Stimulated activated CD8-positive, alpha-beta memory T cell treated with anti-CD3 and anti-CD28 coated beads, Interleukin-15, amount 100 ng/mL, for 24 hours (primary cell): ENCODE results near the gene MAP10.
"Not testable (repeated sequence)": the region's sequence is repeated elsewhere in the genome, so short reads cannot be mapped to it uniquely, and the experiment has no call there.

Source experiments
- DNase-seq: peaks from one replicate; pipeline ENCODE4 v3.0.0-alpha.2; 2020; ENCODE audit warnings: low read depth

The MAP10 gene, protein sequence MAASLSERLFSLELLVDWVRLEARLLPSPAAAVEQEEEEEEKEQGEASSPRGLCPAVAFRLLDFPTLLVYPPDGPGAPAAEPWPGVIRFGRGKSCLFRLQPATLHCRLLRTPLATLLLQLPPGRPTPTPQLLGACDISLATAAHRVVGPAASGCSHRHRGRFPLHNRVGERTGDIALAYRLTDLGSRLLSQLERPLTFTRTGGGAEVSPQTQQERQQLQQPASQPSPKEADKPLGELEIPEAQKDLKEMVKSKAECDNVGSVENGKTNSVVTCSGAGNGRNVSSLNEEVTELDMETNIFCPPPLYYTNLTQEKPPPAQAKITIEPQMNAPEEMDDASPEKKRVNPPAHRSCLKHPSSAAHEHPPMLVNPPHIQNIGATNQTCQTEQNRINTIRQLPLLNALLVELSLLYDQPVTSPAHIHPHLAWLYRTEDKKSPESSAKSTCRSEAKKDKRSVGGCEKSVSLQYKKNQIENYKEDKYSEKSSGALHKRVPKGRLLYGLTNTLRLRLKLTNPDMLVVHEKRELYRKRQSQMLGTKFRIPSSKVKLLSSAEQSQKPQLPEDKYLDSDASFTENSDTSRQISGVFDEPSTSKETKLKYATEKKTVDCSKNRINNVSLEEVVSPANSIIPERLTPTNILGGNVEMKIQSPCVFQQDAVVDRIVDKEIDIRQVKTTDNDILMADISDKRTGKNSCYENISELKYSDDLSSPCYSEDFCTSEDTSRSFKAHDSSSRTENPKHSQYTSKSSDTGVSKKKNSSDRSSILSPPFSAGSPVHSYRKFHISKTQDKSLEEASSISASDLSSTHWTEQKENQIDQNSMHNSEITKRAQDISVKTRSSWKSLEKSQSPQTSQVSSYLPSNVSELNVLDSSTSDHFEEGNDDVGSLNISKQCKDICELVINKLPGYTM

DNA sequence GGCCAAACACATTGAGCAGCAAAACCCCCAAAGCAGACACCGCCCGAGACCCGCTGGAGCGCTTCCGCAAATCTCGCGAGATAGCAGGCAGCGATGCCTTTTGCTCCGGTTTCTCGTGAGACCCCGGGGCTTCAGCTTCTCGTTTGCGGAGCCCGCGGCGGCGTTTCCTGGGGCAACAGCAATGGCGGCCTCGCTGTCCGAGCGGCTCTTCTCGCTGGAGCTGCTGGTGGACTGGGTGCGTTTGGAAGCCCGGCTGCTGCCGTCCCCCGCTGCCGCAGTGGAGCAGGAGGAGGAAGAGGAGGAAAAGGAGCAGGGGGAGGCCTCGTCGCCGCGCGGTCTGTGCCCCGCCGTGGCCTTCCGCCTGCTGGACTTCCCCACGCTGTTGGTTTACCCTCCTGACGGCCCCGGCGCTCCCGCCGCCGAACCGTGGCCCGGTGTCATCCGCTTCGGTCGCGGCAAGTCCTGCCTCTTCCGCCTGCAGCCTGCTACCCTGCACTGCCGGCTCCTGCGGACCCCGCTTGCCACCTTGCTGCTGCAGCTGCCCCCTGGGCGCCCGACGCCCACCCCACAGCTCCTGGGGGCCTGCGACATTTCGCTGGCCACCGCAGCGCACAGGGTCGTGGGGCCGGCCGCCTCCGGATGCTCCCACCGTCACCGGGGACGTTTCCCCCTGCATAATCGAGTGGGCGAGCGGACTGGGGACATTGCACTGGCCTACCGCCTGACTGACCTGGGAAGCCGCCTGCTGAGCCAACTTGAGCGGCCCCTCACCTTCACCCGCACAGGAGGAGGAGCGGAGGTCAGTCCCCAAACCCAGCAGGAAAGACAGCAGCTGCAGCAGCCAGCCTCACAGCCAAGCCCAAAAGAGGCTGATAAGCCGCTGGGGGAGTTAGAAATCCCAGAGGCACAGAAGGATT, at the start of gene MAP10:
Gene MAP10, plus strand, starts transcription at position 148 of the 917 bp plus-strand sequence. Its CDS starts 34 bp downstream, at position 182.
- DNase-seq = peak; percentile 44

DNA sequence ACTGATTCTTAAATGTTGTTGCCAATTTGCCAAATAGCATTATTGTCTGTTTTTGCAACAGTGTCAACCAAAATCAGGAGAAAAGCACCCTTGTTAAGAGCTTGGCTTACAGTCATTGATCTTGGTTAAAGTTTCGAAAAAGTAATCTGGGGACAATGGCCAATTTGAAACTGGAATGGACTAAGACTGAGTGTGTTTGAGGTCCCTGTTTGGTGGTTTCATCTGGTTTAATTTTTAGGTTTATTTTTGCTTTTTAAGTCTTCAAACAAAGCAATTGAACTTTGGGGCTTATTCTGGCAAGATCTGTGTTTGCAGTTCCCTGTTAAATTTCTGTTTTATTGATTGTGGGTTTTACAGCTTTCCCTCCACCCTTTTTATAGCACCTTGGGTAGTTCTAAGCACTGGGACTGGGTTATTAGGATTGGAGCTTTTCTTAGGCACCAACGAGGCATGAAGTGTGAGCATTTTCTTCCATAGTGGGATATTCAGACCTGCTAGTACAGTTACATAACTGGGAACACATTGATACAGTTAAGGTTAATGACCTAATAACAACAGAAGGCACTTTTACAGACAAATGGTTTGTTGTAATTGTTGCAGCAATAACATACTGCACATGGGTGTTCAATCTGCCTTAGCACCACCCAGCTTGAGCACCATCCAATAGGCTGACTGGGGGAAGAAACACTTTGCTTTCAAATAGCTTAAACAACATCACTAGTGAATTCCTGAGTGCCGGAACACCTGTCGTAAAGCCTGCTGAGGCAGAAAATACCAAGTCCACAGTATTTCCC, 40.6 kb upstream of the MAP10 start:
- DNase-seq = no peak

DNA sequence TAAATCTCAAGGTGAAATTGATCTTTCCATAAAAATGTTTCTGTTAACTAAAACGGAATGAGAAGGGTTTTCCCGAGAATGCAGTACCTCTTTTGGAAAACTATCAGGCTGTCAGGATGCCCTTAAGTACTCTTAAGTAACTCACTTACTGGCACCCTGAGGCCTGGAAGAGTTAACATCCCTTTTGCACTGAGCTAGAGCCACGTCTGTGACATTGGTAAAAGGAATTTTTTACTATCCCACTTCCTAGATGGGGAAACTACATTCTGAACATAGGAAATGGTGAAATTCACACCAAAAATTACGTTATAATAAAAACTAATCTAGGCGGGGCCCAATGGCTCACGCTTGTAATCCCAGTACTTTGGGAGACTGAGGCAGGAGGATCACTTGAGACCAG, 39.7 kb upstream of the MAP10 start:
- no peak for DNase-seq

DNA sequence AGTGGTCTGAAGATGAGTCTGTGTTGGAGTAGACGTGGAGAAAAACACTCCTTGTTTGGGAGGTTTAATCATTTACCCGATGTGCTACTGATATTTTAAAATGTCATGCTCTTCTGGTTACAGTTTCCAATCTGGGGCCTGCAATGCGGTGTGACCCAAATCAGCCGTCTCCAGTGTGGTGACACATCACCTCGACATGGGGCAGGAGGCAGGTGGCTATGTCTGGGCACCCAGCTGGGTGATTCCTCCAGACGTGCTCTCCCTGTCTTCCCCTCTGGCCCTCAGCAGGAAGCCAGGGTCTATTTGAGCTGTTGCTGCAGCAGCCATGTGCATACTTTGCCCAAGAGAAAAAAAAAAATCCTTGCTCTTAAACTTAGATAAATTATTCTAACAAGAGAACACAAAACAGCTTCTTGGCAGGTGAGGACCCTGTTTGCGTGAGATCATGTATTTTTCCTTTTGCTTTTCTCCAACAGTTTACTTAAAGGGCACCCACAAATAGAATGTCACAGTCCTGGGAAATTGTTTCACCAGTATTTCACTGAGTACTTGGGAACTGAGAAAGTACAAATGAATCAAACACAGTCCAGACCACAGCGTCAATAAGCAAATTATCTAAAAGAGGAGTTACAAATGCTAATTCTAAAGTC, 38.9 kb upstream of the MAP10 start:
- DNase-seq = no peak

DNA sequence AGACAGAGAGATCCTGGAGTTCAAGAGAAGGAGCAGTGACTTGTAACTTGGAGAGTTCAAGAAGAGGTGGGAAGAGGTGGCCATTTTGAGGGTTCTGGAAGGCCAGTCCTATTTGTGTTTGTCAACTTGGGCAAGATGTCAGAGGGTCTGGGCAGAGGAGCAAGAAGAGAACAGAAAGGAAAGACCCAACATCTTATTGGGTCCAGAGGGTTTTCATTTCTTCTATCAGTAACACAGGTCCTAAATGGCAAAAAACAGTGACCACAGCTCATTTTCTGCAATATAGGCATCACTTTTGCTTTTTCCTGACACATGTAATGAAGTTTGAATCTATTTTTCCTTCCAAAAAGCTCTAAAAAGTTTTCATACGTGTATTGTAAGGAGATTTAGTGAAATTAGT, 38.3 kb upstream of the MAP10 start:
- DNase-seq = no peak

DNA sequence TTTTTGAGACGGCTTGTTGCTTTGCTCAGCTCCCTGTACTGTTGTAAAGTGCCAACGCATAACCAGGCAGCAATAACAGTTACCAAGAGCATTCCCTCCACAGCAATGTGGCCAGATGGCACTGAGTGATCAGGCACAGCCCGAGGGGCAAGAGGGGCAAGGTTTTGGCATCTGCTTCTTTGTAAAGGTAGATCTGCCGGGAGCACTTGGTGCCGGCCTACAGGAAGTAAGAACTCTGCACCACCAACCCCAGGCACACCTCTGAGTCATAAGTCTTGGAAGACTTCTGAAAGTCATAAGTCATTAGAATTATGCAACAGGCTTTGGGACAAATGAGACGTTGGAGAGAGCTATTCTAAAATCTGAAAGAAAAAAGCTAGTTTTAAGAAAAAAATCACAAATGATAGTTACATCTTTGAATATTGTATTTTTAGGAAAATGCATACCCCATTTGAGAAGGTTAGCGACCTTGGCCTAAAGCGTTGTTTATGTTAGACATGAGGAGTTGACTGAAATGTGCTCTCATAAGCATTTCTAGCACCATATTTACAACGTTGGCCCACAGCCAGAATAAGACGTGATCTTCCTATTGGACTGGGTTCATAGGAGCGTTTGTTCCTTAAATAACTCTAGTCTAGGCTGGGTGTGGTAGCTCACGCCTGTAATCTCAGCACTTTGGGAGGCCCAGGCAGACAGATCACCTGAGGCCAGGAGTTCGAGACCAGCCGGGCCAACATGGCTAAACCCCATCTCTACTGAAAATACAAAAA, 37.7 kb upstream of the MAP10 start:
- no peak for DNase-seq

DNA sequence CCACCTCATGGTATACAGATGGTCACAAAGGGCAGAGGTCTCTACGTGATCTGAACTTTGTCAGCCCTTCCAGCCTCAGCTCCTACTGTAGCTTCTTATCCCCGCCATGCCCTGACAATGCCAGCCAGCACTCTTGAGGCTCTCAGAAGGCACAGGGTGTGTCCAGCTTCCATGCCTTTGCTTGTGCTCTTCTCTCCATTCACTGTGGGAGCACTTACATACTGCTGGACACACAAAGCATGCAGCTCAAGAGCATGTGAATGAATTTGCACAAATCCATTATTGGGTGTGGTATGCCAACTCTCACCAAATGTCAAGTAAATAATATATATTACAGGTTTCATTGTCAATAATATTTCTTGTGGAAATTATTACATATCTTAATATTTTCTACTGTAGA, 36.4 kb upstream of the MAP10 start:
- no peak for DNase-seq

DNA sequence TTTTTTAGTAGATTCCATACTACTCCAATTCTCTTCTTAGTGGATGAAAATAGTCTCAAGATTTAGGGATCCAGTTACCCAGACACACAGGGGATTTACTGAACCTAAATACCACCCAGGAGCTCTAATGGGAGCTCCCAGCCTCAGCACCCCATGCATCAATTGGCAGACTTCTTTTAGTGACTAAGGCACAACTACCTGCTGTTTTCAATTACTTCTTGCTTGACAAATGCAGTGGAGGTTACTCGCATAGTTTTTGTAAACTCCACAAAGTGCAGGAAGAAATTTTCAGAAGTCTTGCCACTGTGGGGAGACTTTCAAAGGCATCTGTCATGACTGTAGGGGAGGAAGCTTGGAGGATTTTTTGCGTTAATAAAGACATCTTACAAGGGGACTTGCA, 35.5 kb upstream of the MAP10 start:
- DNase-seq = no peak

DNA sequence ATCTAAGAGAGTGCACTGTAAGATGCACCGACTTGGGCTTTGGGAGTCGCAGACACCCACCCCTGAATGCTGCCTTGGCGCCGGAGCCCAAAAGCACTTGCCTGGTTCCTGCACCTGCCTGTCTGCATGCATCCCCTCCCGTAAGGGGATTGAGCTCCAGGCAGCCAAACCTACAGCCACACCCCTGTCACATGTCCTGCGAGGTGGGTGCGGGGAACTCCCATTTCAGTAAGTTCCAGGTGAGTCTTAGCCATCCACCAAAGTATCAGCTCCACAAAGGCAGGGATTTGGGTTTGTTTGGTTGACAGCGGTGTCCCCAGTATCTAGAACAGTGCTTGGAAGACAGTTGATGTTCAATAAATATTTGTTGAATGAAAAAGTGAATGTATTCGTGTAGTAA, 31.5 kb upstream of the MAP10 start:
- no peak for DNase-seq

DNA sequence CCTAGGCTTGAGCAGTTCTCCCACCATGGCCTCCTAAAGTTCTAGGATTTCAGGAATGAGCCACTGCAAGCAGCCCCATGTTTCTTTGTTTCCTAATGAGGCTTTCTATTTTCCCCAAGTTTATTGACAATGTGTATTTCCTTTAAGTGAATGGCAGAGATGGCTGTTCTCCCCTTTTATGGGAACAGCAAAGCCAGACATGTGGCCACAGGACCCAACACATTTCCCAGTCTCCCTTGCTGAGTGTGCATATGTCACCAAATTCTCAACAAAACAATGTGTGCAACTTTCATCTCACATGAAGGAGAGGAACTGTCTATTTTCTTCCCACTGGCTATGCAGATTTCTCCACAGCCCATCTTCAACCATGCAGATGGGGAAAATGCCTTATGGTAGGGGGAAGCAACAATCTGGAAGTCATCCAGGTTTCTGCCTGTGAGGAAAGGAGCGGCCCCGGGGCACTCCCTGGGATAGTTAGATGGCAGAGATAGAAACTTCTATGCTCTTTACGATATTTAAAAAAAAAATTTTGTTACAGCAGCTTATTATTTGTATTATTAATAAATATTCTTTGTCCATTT, 28.6 kb upstream of the MAP10 start:
- no peak for DNase-seq

DNA sequence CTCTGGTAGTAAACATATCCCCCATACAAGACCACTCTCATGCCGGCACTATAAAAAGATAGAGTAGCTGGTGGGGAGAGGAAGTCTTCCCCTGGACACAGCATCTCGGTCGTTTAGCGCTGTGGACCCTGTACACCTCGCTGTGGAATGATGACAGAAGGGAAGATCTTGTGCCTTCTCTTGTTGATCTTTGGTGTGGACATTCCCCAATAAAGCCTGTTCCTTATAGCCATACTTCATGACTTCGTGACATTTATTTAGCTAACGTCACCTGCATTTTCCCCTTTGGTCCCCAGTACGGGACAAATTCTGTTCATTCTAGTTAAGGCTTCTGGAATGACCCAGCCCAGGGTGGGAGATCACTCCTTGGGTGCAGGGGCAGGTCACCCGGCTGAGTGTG, 24.9 kb upstream of the MAP10 start:
- no peak for DNase-seq

DNA sequence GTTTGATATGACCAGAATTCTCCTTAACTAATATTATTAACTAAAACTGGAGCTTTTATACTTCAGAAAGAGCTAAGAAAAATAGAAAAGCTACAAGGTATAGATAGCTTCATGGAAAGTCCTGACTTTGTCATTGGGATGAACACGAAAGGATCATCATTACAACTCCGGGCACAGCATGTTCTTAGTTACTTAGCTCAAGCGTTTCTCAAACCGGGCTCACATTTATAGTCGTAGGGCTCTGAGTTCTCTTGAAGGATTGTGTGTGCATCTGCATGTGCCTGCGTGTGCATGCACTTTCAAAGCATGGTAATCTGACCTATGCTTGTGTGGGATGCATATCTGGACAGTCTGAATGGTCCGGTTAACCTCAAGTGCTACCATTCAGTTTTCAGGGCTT, 20.4 kb upstream of the MAP10 start:
- no peak for DNase-seq

DNA sequence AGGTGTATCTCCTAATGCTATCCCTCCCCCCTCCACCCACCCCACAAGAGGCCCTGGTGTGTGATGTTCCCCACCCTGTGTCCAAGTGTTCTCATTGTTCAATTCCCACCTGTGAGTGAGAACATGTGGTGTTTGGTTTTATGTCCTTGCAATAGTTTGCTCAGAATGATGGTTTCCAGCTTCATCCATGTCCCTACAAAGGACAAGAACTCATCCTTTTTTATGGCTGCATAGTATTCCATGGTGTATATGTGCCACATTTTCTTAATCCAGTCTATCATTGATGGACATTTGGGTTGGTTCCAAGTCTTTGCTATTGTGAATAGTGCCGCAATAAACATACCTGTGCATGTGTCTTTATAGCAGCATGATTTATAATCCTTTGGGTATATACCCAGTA, 19.6 kb upstream of the MAP10 start:
- DNase-seq = not testable (repeated sequence)

DNA sequence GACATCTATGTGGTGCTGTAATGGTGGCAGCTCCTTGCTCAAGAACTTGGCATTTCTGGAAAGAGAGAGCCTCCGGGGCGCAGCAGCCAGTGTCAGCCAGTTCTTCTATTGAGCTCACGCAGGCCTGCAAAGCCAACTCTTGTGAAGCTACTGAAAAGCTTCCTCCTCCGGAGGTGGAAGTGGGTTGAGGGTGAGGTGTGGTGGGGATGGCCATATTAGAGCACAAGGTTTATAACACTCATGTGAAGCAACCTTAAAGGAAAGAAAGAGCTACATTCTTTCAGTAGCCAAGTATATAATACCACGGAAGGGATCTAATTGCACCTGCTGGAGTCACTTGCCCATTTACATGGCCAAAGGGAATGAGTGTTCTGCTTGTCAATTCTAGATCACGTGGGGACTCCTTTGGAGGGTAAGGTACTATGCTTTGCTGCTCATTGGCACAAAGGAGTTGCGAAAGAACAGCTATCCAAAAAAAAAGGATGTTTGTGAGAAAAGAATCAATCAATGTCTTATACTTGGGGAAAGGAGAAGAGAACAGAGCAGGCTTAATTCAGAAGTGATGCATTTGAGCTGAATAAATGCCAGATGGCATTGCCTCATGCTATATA, 18.3 kb upstream of the MAP10 start:
- DNase-seq = no peak

DNA sequence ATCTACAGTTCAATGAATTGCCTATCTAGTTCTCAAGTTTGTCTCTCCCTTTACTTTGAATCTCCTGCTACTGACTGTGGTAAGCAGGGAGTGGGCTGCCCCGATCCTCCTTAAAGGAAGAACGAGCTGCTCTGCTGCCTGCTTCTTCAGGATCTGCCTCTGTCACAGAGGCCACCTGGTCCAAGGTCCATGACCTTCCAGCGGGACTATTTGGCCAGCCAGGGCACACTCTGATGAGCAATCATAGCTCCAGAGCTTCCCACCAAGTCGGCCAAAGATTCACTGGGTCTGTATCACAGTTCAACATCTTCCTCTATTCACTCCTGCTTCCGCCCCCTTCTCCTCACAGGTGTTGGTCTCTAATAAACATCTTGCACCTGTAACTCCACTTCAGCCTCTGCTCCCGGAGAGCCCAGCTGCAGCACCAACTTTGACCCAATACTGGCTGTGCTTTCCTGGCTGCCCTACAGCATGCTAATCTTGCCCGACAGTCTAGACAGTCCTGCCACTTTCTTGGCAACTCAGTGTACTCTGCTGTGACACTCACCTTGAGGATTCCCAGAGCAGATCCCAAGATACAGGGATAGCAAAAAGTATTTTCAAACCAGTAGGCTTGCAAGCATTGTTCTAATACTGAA, 16.9 kb upstream of the MAP10 start:
- no peak for DNase-seq

DNA sequence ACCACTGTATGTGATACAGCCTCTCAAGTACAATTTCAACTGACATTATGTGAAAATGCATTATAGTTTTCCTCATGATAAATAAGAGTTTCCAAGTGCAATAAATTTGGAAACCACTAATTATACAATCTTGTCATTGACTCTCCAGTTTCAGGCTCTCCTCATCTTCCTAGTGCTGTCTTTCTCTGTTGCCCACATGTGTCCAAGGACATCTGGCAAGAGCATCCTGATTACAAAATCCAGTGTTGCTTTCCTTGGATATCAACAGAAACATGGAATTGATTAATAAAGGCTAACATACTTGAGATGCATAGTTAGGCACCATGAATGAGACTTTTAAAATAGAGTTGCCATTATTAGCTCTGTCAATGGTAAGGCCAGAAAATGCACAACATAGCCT, 15.6 kb upstream of the MAP10 start:
- no peak for DNase-seq

DNA sequence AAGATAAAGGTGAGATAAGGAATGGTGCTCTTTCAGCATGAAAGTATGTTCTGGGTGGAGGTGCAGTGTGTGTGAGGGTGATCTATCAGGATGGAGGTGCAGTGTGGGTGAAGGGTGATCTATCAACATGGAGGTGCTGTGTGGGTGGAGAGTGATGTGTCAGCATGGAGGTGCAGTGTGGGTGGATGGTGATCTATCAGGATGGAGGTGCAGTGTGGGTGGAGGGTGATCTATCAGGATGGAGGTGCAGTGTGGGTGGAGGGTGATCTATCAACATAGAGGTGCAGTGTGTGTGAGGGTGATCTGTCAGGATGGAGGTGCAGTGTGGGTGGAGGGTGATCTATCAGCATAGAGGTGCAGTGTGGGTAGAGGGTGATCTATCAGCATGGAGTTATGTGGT, 12.3 kb upstream of the MAP10 start:
- no peak for DNase-seq

DNA sequence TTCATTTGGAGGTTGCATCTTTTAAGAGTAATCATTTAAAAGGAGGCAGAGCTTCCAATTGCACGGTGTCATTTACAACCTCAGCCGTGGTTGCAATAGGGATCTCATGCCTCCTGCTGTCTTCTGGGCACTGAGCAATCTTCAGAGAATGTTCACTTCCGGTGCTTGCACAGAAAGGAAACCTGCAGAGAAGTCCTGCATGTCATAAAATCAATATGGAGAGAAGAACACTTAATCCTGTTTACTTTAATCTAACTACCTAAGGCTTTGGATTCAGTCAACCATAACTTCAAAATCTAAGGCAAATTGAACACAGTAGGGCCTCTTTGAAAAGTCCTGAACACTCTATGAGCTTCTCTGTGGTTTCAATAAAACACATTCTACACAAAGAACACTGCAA, 11.3 kb upstream of the MAP10 start:
- no peak for DNase-seq
